DOHH2 (cell line): ENCODE results near the gene TEX19.

Experiments used
- H3F3A ChIP-seq: fragments of 200-600 bp; sonication (generic), shearing (Covaris generic); 2 replicates; pipeline ENCODE4 v1.6.0; 2016; ENCODE audit warnings: antibody characterized with exemption, mild to moderate bottlenecking; ENCODE audit not compliant: control insufficient read depth, insufficient read depth
- H3K27ac ChIP-seq: fragments of 200-600 bp; sonication (generic); 2 replicates; pipeline ENCODE4 v1.5.1; 2014; ENCODE audit warnings: low read depth, mild to moderate bottlenecking, low read length, moderate library complexity
- H3K27me3 ChIP-seq: fragments of 200-600 bp; sonication (generic); 2 replicates; pipeline ENCODE4 v1.6.1; 2014; ENCODE audit warnings: mild to moderate bottlenecking, low read length, mixed read lengths; ENCODE audit not compliant: control insufficient read depth
- H3K36me3 ChIP-seq: fragments of 200-600 bp; sonication (generic); 2 replicates; pipeline ENCODE4 v1.6.1; 2014; ENCODE audit warnings: mild to moderate bottlenecking, low read length, moderate library complexity, mixed read lengths; ENCODE audit not compliant: control insufficient read depth
- H3K4me1 ChIP-seq: fragments of 200-600 bp; sonication (generic); 2 replicates; pipeline ENCODE4 v1.6.1; 2014; ENCODE audit warnings: mild to moderate bottlenecking, low read length, mixed read lengths; ENCODE audit not compliant: control insufficient read depth
- H3K4me2 ChIP-seq: fragments of 200-600 bp; sonication (generic); 2 replicates; pipeline ENCODE4 v1.6.0; 2014; ENCODE audit warnings: mild to moderate bottlenecking, low read length, moderate library complexity
- H3K4me3 ChIP-seq: fragments of 200-600 bp; sonication (generic); 2 replicates; pipeline ENCODE4 v1.5.1; 2014; ENCODE audit warnings: mild to moderate bottlenecking, low read length, mixed read lengths
- H3K79me2 ChIP-seq: fragments of 200-600 bp; sonication (generic); 2 replicates; pipeline ENCODE4 v1.6.1; 2014; ENCODE audit warnings: mild to moderate bottlenecking, low read length, mixed read lengths; ENCODE audit not compliant: control insufficient read depth
- H3K9me2 ChIP-seq: fragments of 200-600 bp; sonication (generic); replicated peaks from 2 replicates; pipeline ENCODE4 v1.6.1; 2014; ENCODE audit warnings: mild to moderate bottlenecking, low read length, mixed read lengths; ENCODE audit not compliant: control insufficient read depth
- H3K9me3 ChIP-seq: fragments of 200-600 bp; sonication (generic); 2 replicates; pipeline ENCODE4 v1.6.1; 2014; ENCODE audit warnings: antibody characterized with exemption, low read length, mixed read lengths; ENCODE audit not compliant: control insufficient read depth, insufficient read depth
- H4K20me1 ChIP-seq: fragments of 200-600 bp; sonication (generic); 2 replicates; pipeline ENCODE4 v1.6.0; 2014; ENCODE audit warnings: low read depth, mild to moderate bottlenecking, antibody characterized with exemption, low read length, moderate library complexity; ENCODE audit not compliant: control insufficient read depth, insufficient read depth
- CTCF ChIP-seq: fragments of 200-600 bp; sonication (generic); IDR thresholded peaks from one replicate; pipeline ENCODE4 v1.5.1; 2014; ENCODE audit warnings: antibody characterized with exemption, mild to moderate bottlenecking, low read depth, low read length; ENCODE audit not compliant: poor library complexity, severe bottlenecking
- EZH2phosphoT487 ChIP-seq: fragments of 200-600 bp; sonication (generic); IDR thresholded peaks from 2 replicates; pipeline ENCODE4 v1.6.1; 2017; ENCODE audit warnings: borderline replicate concordance, mild to moderate bottlenecking, antibody characterized with exemption, low read length, moderate library complexity, mixed read lengths

The TEX19 gene

DNA sequence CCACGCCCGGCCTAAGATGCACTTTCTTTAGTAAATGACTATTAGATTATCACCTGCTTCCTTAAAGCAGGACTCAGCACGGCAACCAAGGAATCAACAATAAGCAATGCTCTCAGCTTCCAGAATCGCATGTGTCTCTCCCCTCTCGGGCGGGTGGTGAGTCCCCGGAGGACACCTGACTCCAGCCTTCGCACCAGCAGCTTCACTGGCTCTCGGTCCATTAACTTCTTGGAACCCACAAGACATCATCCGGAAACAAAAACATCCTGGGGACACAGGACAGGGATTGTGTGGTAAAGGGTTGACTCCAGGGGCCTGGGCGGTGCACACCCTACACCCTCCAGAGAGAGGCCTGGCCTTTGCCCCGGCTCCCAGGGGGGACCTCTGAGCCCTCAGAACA is 35.2 kb downstream of the TEX19 start:
- H3K36me3 ChIP-seq = no peaks in the 10 kb centered on the region
- H3K4me3 ChIP-seq = no peak overlapping the region
- no peaks in the 10 kb centered on the region for H4K20me1 ChIP-seq
- no peak overlapping the region for H3K4me2 ChIP-seq
- H3K9me2 ChIP-seq = no peaks in the 10 kb centered on the region
- no peaks in the 10 kb centered on the region for H3K79me2 ChIP-seq
- no peaks in the 10 kb centered on the region for H3K9me3 ChIP-seq
- no peaks in the 10 kb centered on the region for H3K27me3 ChIP-seq
- H3K4me1 ChIP-seq = no peaks in the 10 kb centered on the region
- H3K27ac ChIP-seq = no peak overlapping the region
- TF ChIP-seq CTCF (no peak), EZH2phosphoT487 (no peak)
- no peaks in the 10 kb centered on the region for H3F3A ChIP-seq

DNA sequence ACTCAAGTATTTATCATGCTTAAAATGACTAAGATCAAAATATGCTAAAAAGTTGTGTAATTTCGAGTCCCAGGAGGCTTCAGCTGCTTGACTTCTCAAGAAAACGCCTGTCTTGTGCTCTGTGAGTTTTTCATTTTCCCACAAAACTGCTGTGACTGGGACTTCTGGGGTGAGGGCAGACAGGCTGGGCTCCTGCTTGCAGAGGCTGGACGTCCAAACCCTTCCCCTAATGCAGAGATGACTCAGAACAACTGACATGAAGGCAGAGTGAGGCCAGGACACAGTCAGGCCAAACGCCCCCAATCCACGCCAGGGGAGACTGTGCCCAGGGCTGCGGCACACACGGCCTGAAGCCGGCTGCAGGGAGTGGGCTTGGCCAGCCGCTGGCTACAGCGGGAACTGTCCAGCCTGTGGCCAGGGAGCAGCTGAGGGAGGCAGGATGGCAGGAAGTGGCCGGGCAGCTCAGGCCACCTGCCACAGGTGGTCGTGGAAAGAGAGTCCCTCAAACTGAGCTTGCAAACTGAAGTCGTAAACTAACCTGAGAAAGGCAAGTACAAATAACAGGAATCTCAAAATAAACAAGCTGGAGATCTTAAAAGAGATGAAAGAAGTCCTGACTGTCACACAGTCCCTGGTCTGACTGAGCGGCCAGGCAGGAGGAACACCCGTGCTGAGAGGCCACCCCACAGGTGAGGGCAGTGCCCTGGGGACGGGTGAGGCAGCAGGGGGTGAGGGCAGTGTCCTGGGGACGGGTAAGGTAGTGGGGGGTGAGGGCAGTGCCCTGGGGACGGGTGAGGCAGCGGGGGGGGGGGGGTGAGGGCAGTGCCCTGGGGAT is 37.8 kb downstream of the TEX19 start:
- Histone ChIP-seq H3K9me2 (no peaks in the 10 kb centered on the region), H3K4me1 (0 out of 2 replicates have a peak, but pooled peaks cover 2% of the 10 kb centered on the region), H3K27me3 (no peaks in the 10 kb centered on the region)

GRCh38 chr17:82397449-82398335 is 38.6 kb downstream of the TEX19 start:
- Histone ChIP-seq H4K20me1 (no peaks in the 10 kb centered on the region), H3K4me1 (0 out of 2 replicates have a peak, but pooled peaks cover 2% of the 10 kb centered on the region), H3K36me3 (peaks cover under 1% of the 10 kb centered on the region; the same call in 1 of the 2 replicates), H3K9me3 (no peaks in the 10 kb centered on the region), H3K4me2 (no peak overlapping the region), H3K4me3 (no peak overlapping the region), H3K27me3 (no peaks in the 10 kb centered on the region), H3K27ac (no peak overlapping the region), H3K9me2 (no peaks in the 10 kb centered on the region), H3F3A (no peaks in the 10 kb centered on the region), H3K79me2 (no peaks in the 10 kb centered on the region)
- TF ChIP-seq EZH2phosphoT487 (no peak), CTCF (no peak)

More for the DNA sequence above, 37.8 kb downstream of the TEX19 start:
- Histone ChIP-seq H3K27ac (no peak overlapping the region), H3K4me3 (no peak overlapping the region), H3F3A (no peaks in the 10 kb centered on the region), H3K79me2 (no peaks in the 10 kb centered on the region), H3K9me3 (no peaks in the 10 kb centered on the region), H3K4me2 (no peak overlapping the region), H4K20me1 (no peaks in the 10 kb centered on the region), H3K36me3 (no peaks in the 10 kb centered on the region; the same call in 1 of the 2 replicates)
- TF ChIP-seq EZH2phosphoT487 (no peak), CTCF (no peak)
